Stimulated activated CD8-positive, alpha-beta memory T cell treated with anti-CD3 and anti-CD28 coated beads, Interleukin-7, amount 100 ng/mL, for 1 hour (primary cell): ENCODE measurements around the gene PIP5K1B.

ENCODE experiments used
- DNase-seq, 2 donors: peaks; one replicate each; pipeline ENCODE4 v3.0.0-alpha.2; 2020; ENCODE audit warnings: low read depth in 2 of 2

The PIP5K1B gene

GRCh38 chr9:68951879-68952659, 247.0 kb downstream of the PIP5K1B start:
- DNase-seq, result no peak

DNA sequence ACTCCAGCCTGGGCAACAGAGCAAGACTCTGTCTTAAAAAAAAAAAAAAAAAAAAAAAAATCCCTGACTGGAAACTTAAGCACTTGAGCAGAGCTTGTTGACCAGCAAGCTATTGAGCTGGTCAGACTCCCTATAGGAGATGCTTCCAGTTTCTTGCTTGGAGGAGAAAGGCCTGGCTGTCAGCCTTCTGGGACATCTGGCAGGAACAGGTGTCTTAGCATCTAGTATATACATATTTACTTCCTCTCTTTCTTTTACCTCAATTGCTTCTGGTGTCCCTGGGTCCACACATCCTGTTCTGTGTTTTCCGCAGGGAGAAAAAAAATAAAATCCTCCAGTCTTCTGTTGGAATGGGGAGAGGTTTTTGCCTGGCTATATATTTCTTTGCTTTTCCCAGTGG, 248.7 kb downstream of the PIP5K1B start:
- DNase-seq, result no peak

GRCh38 chr9:68955330-68955729, 250.3 kb downstream of the PIP5K1B start:
- DNase-seq, result no peak

DNA sequence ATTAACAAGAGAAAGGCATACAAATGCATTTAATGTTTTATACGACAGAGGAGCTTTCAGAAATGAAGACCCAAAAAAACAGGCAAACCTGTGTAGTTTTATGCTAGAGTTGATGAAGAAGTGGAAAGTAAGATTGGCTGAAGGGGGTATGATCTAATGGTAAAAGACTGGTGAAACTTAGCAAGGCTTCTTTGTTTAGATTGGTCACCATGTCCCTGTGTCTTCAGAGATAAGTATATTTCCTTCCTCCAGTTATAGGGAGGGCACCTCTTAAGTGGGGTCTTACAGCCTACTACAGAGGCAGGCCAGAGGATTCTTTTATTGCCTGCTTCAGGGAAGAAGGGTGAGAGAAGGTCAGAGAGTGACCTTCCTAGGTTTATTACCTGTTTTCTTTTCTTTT, 252.4 kb downstream of the PIP5K1B start:
- DNase-seq, result no peak

DNA sequence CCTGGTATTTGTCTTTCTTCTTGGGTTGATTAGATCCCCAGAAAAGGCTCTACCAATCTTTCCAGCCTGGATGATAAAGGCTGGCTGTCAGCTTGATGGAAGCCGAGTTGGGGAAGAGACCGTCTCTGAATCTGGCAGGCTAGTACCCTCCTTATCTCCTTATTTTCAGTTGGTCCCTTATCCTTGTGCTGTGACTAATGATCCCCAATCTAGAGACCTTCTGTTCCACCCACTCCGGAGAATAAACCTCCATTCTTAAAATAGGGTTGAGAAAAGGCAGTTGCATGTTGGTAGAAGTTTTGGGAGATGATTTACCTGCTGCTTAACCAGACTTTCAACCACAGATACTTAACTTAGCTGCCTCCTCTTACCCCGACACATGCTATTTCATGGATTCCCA, 256.5 kb downstream of the PIP5K1B start:
- no peak for DNase-seq

DNA sequence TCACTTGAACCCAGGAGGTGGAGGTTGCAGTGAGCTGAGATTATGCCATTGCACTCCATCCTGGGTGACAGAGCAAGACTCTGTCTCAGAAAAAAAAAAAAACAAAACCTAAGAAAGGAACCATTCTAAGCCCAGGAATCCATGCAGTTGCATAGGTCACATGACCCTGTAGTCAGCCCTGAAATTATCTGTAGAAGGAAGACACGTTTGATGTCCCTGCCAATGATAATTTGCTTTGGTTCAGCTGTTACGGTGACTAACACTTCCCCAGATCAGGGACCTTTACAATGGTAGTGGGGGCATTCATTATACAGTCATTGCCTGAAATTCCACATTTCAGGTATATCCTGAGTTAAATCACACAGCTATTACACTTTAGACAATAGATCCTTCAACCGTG, 258.4 kb downstream of the PIP5K1B start:
- no peak for DNase-seq

DNA sequence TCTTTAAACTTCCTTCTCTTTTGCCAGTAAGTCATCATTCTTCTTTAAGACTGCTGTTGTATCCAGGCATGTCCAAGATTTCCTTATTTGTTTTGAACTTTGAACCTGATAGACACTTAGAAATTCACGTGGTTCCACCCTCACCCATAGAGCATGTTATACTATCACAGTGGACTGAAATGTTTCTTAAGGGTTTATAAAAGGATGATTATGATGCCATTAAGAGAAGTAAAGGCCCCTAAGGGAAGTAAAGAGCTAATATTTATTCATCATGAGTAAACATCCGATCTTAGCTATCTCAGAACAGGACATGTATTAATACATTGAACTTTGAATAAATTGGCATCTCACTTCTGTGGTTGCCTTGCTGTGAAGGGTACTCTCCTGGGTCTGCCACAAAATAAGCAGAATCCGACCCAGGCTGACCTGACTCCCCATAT, 259.1 kb downstream of the PIP5K1B start:
- no peak for DNase-seq

- DNase-seq, result no peak
These were observed 259.7 kb downstream of the PIP5K1B start for GRCh38 chr9:68964765-68965164.

DNA sequence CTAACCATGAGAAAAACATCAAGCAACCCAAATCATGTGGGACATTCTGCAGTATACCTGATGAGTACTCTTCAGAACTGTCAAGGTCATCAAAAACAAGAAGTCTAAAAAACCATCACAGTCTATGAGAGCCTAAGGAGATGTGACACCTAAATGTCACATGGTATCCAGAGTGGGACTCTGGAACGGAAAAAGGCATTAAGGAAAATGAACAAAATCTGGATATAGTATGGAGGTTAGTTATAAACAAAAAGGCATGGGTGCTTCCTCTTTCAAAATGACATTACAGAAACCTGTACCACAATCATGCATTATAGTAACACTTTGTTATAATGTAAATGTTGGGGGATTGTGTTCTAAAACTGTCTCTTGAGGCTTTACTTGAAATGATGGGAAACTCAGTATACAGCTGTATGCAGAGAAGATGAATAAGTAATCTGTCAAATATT, 261.5 kb downstream of the PIP5K1B start:
- no peak for DNase-seq

- DNase-seq, result no peak
These were observed 262.8 kb downstream of the PIP5K1B start for GRCh38 chr9:68967800-68968199.

DNA sequence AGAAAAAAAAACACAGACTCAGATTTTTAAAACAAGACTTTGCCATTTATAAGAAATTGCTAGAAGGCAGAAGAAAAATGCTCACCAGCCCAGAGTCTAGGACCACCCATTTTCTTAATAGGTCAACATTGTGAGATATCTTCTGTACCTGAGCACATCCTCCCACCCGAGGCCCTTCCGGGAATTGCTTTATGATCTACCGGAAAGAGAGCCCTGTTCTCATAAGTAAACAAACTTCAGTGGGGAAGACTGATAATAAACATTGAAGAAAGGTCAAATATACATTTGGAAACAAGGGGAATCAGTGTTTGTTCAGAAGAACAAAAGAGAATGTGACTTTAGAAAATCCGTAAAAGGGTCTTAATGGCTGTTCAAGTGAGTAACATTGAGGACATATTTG, 264.5 kb downstream of the PIP5K1B start:
- no peak for DNase-seq

DNA sequence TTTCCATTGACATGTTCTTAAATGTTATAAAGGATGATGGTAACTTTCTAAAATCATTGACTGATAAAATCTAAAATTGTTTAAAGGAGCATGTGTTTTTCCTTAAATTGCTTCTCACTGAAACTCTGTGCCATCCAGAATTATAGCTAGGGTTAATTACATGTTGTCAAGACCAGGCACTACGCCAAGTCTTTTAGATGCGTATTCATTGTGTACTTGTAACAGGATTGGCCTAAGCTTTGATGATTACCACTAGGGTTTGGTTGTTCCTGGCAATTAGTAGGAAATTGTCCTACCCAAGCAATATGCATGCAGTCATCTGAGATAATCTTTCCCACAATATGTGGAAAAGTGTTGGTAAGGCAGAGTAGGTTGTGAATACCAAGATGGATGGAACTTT, 265.1 kb downstream of the PIP5K1B start:
- no peak for DNase-seq

GRCh38 chr9:68973619-68974018, 268.6 kb downstream of the PIP5K1B start:
- DNase-seq, result no peak

DNA sequence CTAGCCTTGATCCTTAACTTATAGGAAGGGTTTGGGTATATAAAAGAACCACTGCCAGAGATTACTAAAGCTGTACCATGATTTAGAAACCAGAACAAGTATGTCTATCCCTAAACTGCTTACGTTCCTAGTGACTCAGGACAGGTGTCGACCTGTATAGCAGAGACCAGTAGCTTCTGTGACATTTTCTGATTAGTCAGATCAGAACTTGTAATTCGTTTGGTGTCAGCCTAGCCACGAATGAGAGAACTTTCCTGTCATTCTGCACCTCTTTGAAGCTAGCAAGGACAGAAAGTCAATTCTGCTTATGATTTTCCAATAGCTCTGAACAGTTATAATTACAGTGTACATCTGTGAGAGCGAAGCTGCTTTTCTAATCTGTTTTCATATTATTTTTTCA, 269.4 kb downstream of the PIP5K1B start:
- DNase-seq, result no peak

GRCh38 chr9:68974901-68975300, 269.9 kb downstream of the PIP5K1B start:
- DNase-seq, result no peak

GRCh38 chr9:68975365-68976043, 270.5 kb downstream of the PIP5K1B start:
- DNase-seq, result no peak

DNA sequence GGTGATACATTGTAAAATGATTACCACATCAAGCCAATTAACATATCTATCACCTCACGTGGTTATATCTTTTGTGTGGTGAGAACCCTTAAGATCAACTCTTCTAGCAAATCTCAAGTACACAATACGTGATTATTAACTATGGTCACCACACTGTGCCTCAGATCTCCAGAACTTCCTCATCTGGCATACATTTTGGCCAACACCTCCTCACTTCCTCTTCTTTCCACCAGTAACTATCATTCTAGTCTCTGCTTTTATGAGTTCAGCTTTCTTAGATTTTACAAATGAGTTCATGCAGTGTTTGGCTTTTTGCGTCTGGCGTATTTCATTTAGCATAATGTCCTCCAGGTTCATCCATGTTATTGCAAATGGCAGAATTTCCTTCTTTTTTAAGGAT, 273.0 kb downstream of the PIP5K1B start:
- no peak for DNase-seq

DNA sequence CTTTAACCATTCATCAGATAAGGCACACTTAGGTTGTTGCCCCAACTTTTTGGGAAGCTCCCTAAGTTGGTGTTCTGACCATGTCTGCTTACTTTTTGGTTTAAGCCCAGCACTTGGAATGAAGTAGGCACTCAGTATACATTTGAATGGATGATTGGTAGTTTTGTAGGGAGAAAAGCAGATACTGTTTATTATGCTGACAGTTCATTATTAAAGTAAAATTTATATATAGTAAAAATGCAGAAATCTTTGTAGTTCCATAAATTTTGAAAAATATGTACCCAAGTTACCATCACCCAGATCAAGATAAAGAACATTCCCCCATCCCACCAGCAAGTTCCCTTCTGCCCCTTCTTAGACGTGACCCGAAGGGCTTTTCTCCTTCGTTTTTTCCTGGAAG, 273.5 kb downstream of the PIP5K1B start:
- no peak for DNase-seq

GRCh38 chr9:68979538-68980314, 274.7 kb downstream of the PIP5K1B start:
- no peak for DNase-seq

DNA sequence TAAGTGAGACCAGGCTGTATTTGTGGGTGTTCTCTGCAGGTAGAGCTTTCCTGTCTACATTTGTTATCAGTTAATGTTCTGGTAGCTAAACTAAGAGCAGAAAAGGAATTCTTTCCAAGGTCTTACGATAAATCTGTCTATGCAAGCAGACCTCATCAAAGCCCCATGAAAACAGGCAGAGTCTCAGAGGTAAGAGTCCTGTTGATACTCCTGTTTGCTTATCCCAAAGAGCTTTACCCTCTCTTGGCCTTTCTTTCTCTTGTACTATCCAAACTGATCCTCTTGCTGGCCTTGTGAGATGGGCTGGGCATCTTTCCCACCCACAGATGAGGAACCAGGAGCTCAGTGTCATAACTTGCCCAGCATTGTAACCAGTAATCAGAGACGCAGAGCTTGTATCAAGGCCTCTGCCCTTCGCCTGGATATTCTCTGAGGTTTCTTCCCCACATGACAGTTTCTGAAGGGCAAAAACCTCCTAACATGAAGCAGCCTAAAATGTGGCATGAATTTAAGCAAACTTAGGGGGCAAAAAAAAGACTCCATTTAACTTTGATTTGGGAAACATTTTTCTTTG, 275.4 kb downstream of the PIP5K1B start:
- no peak for DNase-seq

DNA sequence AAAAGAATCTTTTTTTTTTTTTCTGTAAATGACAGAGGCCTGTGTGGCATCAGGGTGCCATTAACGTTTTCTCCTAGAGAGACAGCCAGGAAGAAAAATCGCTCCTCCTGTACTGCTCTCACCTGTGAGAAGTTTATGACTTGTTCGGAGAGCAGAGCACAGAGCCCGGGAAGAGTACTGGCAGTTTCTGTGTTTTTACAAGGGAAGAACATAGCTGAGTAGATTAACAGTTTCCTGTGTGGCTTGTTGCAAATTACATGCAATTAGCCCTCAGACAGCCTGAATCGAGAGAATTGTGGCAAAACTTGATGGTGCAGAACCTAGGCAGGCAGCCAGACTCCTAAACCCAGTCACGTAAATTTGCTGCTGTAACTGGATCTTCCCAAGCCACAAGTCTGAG, 276.7 kb downstream of the PIP5K1B start:
- no peak for DNase-seq

GRCh38 chr9:68983008-68983411, 278.0 kb downstream of the PIP5K1B start:
- DNase-seq, result no peak
